HG03139 (cell line): Measurements from ENCODE around the gene ROBO1.
"Not testable (repeated sequence)": the region's sequence is repeated elsewhere in the genome, so short reads cannot be mapped to it uniquely, and the experiment has no call there.

Experiments used
- ATAC-seq: cut with Tn5 transposase; IDR thresholded peaks from one replicate; pipeline ENCODE4 v1.9.1; 2021; ENCODE audit not compliant: unreplicated experiment

The ROBO1 gene

DNA sequence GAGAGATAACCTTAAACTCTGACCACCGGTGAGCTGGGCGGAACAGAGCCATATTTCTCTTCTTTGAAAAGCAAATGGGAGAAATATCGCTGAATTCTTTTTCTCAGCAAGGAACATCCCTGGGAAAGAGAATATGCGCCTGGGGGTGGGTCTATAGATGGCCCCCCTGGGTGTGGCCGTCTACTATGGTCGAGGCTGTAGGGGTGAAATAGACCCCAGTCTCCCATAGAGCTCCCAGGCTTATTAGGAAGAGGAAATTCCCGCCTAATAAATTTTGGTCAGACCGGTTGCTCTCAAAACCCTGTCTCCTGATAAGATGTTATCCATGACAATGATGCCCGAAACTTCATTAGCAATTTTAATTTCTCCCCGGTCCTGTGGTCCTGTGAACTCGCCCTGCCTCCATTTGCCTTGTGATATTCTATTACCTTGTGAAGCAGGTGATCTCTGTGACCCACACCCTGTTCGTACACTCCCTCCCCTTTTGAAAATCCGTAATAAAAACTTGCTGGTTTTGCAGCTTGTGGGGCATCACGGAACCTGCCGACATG is 441.9 kb downstream of the ROBO1 start:
- ATAC-seq: not testable (repeated sequence)

DNA sequence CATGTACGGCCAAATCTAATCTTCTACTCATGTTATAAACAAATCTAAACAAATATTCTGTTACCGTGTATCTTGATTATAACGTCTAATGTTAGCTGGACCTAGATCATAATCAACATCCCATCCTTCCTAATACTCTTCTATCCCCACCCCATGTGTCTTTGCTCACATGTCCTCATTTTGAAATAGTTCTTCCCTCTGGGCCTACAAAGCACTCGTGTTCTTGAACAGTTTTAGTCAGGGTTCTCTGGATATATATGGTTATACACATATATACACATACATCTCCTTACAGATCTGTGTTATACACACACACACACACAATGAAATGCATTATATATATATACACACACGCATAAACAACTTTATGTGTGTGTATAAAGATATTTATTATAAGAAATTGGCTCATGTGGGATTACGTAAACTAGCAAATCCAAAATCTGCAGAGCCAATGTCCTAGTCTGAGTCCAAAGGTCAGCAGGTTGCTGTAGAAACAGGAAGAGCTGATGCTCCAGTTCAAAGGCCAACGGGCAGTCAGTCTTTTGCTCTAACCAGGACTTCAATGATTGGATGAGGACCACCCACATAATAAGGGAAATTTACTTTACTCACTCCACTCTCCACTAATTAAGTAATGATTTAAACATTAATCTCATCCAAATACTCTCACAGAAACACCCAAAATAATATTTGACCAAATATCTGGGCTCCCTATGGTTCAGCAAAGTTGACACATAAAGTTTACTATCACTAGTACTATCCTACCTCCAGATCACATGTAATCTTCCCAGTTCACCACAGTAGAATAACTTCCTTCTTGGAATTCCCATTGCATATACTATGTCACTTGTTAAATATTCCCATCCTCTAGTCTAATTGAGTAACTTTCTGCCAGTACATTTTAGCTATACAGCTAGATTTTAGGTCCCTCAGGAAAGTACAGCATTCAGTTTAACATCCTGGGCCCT is 450.0 kb downstream of the ROBO1 start:
- ATAC-seq: no peak

DNA sequence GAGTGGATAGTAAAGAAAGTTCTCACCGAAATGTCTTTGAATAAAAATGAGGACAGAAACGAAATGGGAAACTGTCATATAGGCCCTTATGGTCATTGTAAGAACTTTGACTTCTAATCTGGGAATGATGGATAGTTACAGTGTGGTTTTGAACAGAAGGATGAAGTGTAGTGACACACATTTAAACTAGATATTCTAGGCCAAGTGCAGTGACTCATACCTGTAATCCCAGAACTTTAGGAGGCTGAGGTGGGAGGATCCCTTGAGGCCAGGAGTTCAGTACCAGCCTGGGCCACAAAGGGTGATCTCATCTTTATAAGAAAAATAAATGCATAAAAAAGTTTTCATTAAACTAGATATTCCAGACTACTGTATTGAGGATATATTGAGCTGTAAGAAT is 452.8 kb downstream of the ROBO1 start:
- ATAC-seq: no peak

GRCh38 chr3:79314544-79314943 is 453.3 kb downstream of the ROBO1 start:
- no peak for ATAC-seq

DNA sequence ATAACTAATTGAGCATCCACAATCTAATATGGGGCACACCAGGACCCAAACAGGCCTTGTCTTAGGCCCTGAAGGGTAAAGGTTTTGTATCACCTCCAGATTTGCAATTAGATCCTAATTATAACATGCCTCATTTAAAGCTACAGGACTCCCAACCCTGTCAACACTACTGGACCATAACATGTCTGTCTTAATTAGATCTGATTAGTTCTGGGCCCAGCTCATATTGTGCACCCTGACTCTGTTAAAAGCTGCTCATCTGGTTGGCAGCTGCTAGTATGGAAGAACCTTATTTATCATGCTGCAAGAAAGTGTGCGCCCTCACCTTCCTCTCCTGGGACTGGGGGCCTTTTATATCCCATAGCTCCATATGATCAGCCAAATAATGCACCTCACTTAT is 457.8 kb downstream of the ROBO1 start:
- no peak for ATAC-seq

- no peak for ATAC-seq
These were observed 460.7 kb downstream of the ROBO1 start for GRCh38 chr3:79306934-79307570.

- not testable (repeated sequence) for ATAC-seq
These were observed 467.7 kb downstream of the ROBO1 start for GRCh38 chr3:79299949-79300635.

DNA sequence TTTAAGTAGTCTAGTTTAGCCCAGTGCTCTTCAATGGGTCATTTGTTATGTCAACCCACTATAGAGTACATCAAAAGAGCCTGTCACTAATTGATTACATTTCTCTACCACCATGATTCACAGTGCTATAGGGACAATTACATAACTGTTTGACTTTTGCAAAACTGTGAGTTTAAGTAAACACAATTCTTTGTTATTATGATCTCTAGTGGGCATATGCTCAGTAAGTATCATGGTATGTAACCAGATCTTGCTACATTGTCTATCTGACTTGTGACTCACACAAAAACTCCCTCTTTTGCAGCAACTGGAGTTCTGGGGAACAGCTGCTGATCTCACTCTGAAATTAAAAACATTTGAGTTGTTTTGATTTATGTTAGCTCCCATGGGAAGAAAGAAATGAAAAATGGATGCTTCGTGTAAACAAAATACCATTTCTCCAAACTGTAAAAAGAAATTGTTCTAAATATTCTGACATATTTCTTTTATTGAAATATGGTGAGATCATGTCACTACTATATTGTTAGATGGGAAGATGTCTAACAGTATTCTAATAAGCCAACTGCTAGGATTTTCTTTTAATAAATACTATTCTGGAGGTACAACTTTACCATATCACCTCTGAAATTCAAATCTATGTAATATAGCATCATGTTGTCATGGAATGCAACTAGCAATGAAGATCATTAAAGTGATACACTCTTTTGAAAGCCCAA is 470.4 kb downstream of the ROBO1 start:
- no peak for ATAC-seq

GRCh38 chr3:79286882-79287281 is 480.9 kb downstream of the ROBO1 start:
- ATAC-seq: no peak

- no peak for ATAC-seq
These were observed 481.9 kb downstream of the ROBO1 start for GRCh38 chr3:79285871-79286270.

- no peak for ATAC-seq
These were observed 482.4 kb downstream of the ROBO1 start for GRCh38 chr3:79285380-79285779.

DNA sequence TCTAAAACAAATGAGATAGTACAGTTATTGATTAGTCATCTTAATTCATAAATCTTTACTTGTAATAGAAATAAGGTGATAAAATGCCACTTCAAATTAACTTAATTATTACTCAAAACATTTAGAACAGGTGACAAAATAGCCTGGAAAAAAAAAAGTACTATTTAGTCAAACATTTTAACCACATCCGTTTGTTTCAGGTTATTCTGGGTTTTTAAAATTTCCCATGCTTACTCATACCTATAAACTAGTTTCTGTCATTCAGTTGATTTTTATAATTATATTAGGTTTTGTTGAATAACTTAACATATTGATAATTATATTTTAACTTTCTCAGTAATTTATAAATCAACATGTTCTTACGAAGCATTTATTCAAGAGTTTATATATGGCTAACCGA is 483.0 kb downstream of the ROBO1 start:
- ATAC-seq: no peak

DNA sequence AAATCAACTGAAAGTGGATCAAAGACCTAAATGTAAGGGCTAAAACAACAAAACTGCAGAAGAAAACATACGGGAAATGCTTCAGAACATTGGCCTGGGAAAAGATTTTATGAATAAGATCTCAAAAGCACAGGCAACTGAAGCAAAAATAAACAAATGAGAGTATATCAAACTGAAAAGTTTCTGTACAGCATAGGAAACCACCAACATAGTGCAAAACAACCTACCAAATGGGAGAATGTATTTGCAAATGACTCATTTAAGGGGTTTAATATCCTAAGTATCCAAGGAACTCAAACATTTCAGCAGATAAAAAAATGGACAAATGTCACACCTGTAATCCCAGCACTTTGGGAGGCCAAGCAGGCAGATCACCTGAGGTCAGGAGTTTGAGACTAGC is 489.1 kb downstream of the ROBO1 start:
- ATAC-seq: no peak

DNA sequence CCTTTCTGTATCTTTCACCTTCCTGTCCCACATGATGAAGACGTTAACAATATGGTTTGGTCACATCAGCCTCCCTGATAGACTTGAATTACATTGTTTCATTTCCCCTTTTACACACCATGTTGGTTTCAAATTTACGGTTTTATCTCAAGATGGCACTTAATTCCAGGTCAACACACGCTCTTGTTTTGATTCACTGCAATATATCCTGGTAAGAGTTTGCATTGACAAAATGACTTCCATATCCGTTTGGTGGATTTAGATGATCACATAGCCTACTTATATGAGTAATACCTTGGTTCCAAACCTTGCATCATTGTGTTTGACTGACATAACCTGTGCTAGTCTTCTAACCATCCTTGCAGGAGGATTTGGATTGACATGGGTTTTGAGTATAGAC is 499.4 kb downstream of the ROBO1 start:
- ATAC-seq: no peak

DNA sequence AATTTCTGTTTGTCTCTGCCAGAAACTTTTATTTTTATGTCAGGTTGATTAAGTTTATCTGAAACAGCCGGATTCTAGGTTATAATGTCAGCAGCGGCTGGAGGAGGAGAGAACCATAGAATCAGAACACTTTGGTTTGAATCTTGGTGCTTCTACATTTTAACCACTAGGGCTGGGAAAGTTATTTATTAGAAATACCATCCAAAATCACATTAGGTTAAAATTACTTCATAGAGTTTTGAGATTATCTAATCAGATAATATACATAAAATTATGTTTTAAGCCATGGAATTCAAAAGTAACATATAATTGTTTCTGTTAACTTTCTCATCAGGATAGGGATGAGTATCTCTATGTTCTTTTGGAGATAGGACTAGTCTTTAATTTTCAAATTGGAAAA is 502.9 kb downstream of the ROBO1 start:
- no peak for ATAC-seq

GRCh38 chr3:79263423-79263822 is 504.4 kb downstream of the ROBO1 start:
- ATAC-seq: no peak

DNA sequence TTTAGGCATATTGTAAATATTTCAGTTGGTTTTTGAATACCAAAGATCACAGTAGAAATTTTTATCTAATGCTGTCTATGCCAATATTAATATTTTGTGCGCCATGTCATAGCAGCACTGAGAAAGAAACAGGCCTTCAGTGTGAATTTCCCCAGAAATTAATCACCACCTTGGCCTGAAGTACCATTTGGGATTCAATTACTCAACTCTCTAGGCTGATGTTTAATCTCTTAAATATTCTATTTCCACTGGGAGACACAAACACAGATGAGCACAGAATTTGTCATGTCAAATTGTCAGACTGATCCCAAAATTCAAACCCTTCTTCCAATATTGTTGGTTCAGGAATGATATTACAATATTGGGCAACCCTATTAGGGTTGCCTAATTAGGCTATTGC is 509.3 kb downstream of the ROBO1 start:
- ATAC-seq: no peak

DNA sequence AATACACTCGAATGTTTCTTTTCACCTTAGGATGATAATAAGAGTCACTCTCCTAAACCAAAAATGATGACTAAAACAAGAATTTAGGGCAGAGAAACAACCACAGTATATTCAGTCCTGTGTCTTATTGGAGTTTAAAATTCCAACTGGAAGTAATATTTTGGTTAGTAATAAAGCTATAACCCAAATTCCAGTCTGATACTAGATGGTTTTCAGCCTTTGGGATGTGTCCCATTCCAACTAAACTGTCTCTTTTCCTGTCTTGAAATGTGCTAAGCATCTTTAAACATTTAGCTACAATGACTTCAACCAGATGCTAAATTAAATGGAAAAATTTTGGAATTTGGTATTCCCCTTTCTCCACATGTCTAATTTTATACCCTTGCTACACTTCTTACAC is 510.0 kb downstream of the ROBO1 start:
- no peak for ATAC-seq

DNA sequence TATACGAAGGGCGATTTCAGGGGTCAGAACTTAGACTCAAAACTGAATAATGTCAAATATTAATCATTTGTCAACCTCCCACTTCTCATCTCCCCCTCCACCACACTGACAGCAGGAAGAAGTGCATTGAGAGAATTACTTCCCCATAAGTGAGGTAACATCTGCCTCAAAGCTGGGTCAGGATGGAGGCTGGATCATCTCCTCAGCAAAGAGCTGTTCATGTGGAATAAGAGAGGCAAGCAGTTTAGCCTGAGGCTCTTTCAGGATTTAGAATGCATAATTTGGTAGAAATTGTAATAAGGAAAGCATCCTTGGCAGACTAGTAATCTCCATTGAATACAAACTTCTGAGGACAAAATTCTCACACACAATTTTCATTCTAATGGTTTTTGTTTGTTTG is 512.1 kb downstream of the ROBO1 start:
- no peak for ATAC-seq

GRCh38 chr3:79255292-79255691 is 512.5 kb downstream of the ROBO1 start:
- ATAC-seq: no peak

- no peak for ATAC-seq
These were observed 514.1 kb downstream of the ROBO1 start for GRCh38 chr3:79253704-79254103.
